NAMALWA (cell line): ENCODE data around the gene NFIX.

ENCODE experiments used
- DNase-seq: peaks from one replicate; pipeline ENCODE4 v3.0.0-alpha.2; 2015; ENCODE audit warnings: low spot score

Gene NFIX

DNA sequence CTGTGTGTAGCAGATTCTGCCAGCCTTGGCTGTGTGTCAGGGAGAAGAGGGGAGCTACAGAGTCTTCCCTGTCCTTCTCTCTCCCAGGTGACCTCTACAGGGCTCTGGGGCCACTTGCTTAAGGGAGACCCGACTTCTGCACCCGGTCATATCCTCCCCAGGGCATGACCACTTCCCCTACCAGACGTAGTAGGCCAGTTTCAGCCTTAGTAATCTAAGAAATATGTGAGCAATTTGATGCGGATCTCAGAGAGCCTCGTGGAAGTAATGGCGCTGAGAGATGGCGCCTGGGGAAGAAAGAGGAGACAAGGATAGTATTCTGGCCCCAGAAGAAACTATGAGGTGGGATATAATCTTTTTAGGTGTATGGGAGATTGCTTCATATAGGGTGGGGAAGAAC is 41.9 kb downstream of the NFIX start:
- DNase-seq: no peak

DNA sequence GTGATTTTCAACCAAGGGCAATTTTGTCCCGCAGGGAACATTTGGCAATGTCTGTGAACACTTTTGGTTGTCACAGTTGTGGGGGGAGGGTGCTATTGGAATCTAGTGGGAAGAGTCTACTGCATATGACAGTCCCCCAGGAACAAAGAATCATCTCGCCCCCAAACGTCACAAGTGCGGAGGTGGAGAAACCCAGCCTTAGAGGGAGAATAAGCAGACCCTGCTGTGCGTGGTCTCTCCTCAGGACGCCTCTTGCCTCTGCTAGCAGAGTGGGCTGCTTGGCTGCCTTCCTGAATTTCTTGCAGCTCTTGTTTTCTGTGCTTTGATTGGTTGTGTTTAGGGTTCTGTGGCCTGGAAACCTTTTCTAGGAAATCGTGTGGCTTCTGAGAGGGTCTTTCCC is 42.5 kb downstream of the NFIX start:
- no peak for DNase-seq

DNA sequence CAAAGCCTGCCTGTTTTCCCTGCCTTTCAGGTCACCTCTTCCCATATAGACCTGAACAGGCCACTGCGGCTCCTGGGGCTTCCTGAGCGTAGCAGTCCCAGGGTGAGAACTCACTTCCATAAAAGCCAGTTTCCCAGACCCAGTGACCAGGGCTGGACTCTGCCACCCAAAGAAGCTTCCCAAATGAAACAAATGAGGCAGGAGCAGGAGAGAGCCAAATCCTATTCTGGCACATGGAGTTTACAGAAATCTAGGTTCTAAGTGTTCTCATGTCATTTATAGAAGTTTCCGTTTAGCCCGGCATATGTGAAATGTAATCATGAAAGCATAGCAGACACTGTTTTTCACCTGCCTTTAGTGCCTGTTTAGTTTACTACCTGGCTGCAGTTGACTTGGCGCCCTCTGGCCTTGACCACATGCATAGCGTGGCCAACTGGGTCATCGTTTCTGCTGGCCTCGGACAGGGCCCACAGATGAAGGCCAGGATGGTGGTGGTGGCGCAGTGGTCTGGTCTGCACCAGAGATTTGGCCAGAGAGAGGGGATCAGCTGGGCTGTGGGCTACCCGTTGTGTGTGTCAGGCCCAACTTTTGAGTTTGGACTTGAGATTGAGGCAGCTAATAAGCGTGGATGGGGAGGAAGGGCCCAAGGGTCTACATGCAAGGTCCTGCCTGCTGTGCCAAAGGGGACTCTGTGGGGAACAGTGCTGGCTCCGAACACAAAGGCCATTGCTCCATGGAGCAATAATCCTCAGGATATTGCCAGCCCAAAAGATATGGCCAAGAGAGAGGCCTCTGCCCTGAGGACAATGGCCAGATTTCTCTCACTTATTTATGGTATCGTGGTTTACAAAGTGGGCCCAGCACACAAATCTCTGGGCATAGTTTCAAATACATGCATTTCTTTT is 43.3 kb downstream of the NFIX start:
- DNase-seq: no peak

DNA sequence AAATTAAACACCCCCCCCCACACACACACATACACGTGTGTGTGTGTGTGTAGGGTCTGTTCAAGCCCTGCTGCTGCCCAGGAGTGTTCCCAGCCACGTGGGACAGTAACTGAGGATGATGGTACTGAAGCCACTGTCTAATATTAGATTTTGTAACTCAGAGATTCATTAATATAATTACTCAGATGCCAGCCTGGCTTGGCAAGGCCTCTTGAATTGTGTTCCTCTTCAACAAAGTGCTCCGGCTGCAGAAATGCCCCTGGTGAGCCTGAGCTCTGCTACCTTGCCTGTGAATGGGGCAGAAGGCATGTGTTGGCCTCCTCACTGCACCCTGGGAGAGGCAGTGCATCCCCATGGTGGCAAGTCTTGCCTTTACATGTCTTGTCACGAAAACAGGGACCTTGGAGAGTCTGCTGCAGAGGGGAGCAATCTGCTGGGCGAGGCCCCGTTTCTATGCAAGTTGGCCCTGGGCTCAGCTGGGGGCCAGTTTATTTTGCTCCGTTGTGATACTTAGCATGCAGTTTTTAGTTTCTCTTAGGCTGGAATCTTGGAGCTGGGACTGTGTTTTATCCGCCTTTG is 44.0 kb downstream of the NFIX start:
- no peak for DNase-seq

DNA sequence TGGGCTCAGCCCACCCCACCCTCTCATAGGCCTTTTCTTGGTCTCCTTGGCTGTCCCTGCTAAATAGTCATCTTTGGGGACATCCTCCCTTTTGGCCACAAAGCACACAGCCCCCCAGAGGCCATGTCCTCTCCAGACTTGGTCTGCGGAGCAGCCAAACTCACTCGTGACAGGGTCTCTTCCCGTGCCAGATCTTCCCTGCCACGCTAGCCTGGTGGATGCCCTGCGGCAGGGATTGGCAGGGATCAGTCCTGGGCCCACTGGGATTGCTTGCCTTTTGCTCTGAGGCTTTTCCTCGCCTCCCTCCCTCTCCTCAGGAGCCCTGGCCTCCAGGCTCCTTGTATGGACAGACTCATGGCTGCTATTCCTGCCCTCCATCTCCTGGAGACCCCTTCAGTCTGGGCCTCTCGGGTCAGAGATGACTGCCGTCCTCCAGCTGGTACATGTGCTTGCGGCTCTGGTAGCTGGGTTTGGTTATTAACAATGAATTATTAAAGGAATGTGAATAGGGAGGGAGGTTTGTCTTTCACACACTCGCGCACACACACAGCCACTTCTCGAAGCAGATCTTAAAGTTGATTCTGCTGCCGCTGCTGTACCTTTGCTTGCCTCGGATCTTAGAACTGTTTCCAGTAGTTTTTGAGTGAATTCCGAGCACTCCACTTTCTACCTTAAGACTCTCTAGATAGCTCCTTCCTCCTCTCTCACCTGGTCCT is 45.1 kb downstream of the NFIX start:
- DNase-seq: no peak

DNA sequence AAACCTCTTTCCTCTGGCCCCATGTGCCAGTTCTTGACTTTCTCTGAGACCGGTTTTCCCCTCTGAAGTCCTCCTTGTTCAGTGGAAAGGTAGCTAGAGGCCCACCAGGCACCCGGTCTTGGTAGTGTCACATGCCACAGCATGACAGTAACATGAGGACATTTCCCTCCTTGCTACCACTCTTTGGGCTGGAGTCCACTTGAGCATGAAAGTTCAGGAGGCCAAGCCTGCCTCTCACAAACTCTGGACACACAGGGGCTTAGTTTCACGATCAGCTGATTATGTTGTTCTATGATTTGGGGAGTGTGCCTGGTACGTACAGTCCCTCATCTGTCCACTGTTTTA is 45.6 kb downstream of the NFIX start:
- no peak for DNase-seq

DNA sequence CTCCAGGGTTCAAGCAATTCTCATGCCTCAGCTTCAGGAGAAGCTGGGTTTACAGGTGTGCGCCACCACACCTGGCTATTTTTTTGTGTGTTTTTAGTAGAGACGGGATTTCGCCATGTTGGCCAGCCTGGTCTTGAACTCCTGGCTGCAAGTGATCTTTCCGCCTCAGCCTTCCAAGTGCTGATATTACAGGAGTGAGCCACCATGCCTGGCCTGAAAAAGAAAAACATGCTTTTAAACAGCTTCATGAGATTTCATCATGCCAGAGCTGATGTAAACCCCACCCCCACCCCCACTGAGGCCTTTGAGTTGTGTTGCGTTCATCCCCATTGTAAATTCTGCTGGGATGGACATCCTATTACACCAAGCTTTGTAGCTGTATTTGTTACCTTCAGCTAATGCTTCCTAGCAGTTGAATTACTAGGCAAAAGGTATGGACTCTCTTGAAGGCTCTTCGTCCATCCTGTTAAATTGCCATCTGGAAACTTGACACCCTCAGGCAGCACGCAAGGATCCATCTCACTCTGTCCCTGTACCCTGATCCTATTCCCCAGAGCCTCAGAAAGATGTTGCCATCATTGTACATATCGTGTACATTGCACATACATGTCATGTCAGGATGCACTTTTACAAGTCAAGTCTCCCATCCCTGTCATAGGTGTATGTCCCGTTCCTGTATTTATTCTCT is 47.3 kb downstream of the NFIX start:
- DNase-seq: no peak

DNA sequence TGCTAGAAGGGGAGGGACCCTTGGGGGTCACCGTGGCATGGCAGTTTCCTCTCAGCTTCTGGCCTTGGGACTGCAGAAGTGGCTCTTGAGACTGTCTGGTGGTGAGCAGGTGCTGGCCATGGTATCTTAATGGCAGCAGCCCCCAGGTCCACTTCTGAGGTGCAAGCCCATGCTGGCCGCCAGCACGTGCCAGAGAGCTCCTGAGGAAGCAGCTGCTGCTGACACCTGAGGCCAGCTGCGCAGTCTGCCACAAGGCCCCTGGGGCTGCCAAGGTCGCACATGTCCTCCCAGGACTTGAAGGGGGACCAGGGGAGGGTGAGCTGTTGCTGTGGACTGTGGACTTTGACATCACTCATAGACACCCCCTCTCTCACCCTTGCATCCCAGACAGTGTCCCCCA is 48.0 kb downstream of the NFIX start:
- DNase-seq: no peak

DNA sequence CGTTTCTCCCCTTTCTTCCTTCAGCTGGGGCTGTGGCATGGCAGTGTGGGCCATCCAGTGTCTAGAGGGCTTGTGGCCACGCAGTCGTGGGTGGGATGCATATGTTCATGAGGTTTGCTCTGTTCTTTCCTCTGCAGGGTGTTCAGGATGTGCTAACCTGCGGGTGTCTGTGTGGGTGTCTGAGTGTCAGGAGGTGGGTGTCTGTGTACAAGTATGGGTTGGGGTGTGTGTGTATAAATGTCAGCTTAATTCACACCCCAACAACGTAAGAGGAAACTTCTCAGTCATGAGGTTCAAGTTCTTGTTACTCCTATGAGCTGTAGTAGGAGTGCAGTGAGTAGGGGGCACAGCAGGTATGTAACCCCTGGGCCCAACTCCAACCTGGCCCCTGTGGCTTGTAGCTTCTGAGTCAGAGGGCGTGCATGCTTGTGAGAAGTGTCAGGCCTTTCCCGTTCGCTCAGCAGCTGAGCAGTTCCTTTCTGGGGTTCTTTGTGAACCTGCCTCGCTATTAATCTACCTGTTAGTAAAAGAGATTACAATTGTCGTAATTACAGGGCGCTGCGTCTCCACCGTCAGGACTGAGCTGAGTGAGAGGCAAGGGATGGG is 49.1 kb downstream of the NFIX start:
- no peak for DNase-seq

DNA sequence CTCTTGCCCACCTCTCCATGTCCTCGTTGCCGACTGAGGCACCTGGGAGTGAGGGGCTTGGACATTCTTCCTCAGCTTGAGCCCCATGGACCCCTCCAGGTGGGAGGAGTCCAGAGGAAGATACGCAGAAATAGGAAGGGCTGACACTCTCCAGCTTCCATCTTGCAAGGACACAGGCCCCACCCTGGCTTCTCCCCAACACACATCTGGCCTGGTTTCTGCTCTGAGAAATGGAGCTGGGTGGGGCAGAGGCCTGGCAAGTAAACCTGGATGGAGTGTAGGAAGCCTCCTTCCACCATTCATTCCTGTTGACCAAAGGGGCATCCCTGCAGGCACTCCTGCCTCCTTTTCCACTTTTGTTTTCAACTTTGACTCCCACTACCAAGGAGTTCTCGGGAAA is 50.5 kb downstream of the NFIX start:
- no peak for DNase-seq

DNA sequence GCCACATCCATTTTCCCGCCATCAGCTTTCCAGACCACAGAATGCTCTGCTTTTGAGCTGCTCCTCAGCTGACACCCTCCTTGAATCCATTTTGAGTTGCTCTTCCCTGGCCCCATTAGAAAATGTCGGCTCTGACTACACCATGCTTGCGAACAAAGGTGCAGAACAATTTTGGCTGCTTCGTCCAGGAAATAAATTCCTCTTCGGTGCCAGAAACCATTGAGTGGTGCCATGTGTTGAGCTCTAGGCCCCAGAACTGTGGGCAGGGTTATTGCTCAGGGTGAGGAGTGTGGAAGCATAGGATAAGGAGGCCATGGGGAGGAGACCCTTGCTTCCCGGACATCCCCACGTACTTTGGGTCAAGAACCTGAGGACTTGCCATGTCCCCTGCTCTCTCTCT is 52.1 kb downstream of the NFIX start:
- no peak for DNase-seq

DNA sequence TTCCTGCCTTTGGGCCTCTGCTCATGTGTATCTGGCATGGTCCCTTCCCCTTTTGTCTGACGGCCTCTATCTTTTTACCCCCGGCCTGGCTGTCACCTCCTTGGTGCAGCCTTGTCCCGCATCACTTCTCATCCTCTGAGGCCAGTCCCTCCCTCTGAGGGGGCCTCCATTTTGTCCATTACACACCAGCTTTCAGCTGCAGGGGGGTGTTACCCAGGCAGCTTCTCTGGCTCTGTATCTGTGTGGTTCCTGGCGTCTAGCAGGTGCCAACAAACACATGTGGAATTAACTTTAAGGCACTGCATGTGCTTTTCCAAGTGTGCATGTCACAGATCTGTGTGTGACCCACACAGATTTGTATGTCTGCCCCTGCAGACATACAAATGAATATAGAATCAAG is 55.0 kb downstream of the NFIX start:
- no peak for DNase-seq

DNA sequence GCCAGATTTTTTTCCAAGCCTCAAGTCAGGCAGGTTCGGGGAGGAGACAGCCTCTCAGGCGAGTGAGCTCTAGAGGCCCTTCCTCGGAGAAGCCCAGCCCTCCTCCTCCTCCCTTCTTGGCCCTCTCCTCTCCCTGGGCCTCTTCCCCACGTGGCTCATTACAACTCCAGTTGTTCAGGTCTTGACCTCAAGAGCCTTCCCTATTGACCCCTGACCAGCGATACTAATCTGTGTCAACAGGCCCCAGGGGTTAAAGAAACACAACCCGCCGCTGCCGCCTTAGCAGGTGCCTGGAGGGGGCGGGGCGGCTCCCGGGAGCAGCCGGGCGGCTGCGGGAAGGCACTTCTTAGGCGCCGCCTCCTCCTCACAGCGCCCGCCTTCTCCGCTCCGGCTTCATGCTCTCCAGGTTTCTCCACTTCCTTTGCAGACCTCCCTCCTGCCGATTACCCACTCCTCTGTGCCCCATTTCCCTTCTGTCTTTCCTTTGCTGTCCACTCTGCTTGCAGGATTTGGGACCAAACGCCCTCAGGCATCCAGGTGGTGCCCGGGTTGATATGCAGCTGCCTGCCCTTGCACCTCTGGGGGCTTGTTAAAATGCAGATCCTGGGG is 56.4 kb downstream of the NFIX start:
- DNase-seq: no peak

DNA sequence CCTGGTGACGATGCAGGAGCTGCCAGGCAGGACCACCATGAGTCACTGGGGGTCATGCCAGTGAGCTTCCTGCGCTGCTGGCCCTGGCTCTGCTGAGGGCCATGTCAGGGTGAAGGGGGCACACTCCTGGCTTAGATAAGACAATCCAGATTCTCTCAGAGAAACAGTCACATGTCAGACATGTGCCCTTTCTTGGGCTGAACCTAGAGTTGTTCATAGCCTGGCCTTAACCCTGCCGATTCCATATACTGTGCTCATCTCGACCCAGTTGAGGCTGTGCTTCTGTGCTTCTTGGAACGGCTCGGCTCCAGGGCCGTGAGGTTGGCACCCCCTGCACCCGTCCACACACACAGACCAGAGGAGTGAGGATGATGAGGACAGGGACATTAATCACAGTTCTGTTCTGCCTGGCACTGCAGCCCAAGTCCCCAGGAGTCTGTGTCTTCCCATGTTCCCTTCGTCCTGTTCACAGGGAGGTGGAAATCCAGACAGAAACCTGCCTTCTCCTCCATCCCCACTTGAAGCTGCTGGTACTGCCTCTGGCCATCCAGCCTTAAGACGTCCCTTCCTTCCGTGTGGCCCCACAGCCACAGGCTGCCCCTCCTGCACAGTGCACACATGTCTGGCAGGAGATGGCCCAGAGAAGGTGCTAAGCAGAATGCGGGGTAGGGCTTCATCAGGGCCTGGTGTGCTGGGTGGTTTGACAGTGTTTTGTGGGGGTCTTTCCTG is 57.3 kb downstream of the NFIX start:
- DNase-seq: no peak

DNA sequence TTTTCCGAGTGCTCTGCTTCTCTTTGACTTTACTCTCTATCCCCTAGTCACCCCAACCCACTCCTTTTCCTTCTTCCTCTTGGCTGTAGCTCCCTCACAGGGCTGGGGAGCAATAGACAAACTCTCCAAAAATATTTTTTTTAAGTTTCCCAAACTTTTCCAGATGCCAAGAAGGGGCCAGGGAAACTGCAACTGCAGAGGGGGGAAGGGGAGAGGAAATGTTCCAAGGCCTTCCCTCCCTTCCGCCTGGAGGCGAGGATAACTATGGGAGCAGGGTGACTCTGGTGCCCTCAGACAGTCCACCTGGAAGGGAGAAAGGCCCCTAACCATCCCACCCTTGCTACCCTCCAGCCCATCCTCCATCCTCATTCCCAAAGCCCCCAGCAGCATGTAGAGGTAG is 58.0 kb downstream of the NFIX start:
- no peak for DNase-seq

DNA sequence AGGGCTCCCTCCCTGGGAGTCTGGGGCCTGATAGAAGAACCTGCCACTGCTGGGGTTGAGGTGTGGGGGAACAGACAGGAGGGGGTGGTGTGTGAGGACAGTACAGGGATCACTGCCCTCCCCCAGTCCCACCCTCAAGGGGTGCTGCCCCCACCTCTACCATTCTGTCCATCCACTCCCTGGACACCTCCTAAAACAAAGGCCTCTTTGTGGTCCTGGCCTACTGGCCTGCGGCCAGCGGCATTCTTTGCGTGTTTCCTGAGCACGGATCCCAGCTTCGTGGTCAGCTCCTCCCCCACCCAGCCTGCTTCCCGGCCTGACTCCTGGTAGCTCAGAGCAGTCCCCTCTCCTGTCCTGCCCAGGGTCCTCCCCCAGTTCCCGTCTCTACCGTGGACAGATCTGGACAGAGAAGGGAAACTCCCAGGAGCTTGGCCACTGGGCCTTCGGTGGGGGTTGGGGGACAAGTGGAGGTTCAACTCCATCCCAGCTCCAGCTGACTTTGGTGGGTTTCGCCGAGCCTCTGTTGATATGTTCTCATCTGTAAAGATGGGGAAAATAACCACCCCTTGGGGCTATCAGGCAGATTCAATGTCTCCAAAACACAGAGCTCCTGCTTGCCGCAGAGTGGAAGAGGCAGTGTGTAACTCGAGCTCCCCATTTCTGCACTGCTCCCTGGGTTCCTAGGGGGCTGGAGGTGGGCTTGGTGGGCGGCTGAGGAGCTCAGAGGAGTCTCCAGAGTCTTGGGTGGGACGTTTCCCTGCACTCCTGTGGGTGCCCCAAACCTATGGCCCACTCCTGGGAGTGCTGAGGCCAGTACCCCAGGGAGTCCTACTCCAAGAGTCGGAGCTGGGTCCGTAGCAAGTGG is 58.7 kb downstream of the NFIX start:
- no peak for DNase-seq

DNA sequence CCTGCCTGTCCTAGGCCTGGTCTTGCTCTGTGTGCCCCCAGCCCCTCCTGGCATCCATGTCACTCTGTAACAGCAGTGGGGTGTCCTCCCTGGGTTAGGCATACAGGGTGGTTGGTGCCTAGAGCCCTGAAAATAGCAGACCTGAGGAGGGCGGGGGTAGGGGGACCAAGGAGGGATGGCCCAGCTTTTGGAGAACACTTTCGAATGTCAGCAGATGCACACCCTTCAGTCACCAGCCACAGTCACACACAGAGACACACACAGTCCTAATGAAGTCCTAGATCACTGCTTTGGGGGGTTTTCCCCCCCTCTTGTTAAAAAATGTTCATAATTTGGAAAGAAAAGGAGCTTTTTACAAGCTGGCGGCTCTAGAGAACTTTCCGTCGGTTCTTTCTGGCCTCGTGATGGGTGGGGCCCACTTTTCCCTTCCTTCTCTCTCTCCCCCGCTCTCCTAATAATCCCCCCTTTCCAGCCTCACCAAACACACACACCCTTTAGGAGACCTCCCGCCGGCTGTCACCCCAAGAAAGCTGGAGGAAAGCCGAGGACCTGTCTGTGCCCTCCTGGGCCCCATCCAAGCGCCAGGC is 59.4 kb downstream of the NFIX start:
- DNase-seq: no peak

DNA sequence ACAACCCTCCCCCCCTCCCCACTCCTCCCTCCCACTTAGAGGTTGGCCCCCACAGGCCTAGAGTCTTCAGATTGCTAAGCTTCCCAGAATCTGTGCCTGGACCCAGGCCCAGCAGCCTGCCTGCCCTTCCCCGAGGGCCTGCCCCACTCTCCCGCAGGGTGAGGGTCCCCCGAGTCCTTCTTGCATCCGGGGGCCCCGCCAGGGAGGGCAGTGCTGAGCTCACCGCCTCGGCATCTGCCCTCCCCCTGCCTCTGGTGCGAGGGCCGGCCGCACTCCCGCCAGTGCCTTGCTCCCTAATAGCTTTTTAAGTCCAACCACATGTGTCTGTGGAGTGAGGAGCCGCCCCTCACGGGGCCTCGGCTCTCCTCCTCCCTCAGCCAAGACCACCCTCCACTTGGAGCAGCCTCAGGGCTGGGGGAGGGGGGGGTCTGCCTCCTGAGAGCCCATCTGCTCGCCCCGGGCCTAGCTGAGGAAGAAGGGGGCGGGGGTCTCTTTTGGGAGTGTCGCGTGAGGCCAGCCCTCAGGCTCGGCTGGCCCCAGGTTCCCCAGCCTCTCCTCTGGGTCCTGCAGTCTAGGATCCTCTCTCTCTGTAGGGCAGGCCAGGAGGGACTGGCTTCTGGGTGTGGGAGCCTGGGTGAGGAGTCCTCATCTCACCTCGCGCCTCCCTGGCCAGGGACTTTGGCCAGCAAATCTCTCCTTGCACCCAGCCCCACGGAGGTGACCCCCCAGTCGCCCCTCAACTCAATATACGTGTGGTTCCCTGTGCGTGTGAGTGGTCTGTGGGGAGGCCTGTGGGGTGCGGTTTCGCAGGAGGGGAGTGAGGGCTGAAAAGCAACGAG is 60.2 kb downstream of the NFIX start:
- DNase-seq: no peak
